Globus pallidus (tissue), 1 donor: Measurements from ENCODE around the gene KANK4.

ENCODE experiments used
- DNase-seq: peaks from one replicate; pipeline ENCODE4 v3.0.0-alpha.2; 2015; ENCODE audit warnings: low spot score

Gene KANK4

GRCh38 chr1:62207187-62207586 is 112.0 kb downstream of the KANK4 start:
- DNase-seq = no peak

GRCh38 chr1:62198781-62199125 is 120.5 kb downstream of the KANK4 start:
- DNase-seq = no peak

GRCh38 chr1:62198069-62198780 is 121.0 kb downstream of the KANK4 start:
- no peak for DNase-seq

- no peak for DNase-seq
Observed at GRCh38 chr1:62196086-62196690, 123.0 kb downstream of the KANK4 start.

GRCh38 chr1:62194651-62195544 is 124.3 kb downstream of the KANK4 start, which contains the start of gene L1TD1:
Gene L1TD1, plus strand, starts transcription at chr1:62194849. Its CDS starts 11,780 bp downstream, at chr1:62206629.
- DNase-seq = no peak

- DNase-seq = no peak
Observed at GRCh38 chr1:62188111-62188510, 131.1 kb downstream of the KANK4 start.

GRCh38 chr1:62187548-62187947 is 131.7 kb downstream of the KANK4 start:
- DNase-seq = no peak
